GM21529 (cell line): ENCODE data around the gene TET3.

Experiments used
- ATAC-seq: cut with Tn5 transposase; IDR thresholded peaks from one replicate; pipeline ENCODE4 v1.9.1; 2021; ENCODE audit not compliant: unreplicated experiment

The TET3 gene

GRCh38 chr2:74027496-74027895, 42.8 kb downstream of the TET3 start:
- ATAC-seq: no peak

GRCh38 chr2:74028290-74028689, 43.6 kb downstream of the TET3 start:
- no peak for ATAC-seq

GRCh38 chr2:74028741-74029140, 44.0 kb downstream of the TET3 start:
- no peak for ATAC-seq

GRCh38 chr2:74029714-74030397, 45.1 kb downstream of the TET3 start:
- no peak for ATAC-seq

DNA sequence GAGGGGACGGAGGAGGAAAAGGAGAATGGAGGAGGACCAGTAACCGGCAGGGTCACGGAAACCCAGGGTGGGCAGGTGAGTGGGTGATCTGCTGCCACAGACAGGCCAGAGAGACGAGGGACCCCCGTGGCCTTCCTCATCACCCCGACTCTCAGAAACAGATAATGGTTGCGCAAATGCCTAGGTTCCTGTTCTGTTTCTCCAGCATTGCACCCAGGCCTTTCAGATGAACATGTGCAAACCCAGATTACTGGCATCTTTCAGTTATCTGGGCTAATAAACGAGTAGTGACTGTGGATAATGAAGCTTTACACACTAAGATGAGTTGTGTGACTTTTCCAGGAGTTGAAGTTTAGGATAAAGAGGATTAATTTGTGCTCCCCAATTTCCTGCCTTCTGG, 46.5 kb downstream of the TET3 start:
- no peak for ATAC-seq

GRCh38 chr2:74031959-74032287, 47.2 kb downstream of the TET3 start:
- no peak for ATAC-seq

- ATAC-seq: no peak
Measured at GRCh38 chr2:74033375-74033774, 48.7 kb downstream of the TET3 start.
